ENCODE results near the gene CTU1. TPM values are rescaled to one million over a fixed set of nuclear protein-coding genes. Genes with fewer than 3 reads are reported as not detected.

The CTU1 gene
- polyA plus RNA-seq, 12 donors = 1.1 to 5.1 (median 2.2) TPM; not detected in 1

DNA sequence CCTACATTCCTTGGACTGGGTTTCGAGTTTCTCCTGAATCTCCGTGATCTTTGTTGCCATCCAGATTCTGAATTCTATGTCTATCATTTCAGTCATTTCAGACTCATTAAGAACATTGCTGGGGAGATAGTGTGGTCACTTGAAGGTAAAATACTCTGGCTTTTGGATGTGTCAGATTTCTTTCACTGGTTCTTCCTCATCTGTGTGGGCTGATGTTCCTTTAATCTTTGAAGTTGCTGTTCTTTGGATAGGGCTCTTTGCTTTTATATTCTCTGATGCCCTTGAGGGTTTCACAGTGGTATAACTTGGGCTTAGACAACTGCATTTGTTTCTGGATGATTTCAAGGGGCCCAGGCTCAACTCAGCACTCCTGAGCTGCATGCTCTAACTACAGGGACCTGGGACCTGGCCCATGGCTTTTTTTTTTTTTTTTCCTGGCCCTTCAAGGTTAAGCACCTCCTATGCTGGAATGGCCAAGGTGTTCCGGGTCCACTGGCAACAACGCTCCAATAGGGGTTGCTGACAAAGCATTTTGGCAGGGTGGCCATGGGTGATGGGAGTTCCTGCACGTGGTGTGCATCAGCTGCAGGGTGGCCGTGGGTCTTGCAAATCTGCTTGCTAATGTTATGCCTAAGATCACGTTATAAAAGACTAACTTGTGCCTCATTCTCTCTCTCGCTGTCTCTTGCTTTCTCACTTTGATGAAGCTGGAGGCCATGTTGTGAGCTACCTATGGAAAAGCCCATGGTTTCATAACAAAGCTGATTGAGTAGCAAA, 28.0 kb upstream of the CTU1 start:
- no peak for DNase-seq

DNA sequence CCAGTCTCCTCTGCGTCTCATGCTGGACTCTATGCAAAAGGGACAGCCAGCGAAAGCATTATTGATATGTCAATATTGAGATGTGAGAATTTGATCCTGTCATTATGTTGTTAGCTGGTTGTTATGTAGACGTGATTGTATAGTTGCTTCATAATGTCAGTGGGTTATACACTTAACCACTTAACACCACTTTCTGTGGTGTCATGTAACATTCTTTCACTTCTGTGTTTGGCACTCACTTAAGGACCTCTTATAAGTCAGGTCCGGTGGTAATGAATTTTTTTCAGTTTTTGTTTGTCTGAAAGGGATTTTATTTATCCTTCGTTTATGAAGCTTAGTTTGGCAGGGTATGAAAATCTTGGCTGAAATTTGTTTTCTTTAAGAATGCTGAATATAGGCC, 26.8 kb upstream of the CTU1 start:
- no peak for DNase-seq

DNA sequence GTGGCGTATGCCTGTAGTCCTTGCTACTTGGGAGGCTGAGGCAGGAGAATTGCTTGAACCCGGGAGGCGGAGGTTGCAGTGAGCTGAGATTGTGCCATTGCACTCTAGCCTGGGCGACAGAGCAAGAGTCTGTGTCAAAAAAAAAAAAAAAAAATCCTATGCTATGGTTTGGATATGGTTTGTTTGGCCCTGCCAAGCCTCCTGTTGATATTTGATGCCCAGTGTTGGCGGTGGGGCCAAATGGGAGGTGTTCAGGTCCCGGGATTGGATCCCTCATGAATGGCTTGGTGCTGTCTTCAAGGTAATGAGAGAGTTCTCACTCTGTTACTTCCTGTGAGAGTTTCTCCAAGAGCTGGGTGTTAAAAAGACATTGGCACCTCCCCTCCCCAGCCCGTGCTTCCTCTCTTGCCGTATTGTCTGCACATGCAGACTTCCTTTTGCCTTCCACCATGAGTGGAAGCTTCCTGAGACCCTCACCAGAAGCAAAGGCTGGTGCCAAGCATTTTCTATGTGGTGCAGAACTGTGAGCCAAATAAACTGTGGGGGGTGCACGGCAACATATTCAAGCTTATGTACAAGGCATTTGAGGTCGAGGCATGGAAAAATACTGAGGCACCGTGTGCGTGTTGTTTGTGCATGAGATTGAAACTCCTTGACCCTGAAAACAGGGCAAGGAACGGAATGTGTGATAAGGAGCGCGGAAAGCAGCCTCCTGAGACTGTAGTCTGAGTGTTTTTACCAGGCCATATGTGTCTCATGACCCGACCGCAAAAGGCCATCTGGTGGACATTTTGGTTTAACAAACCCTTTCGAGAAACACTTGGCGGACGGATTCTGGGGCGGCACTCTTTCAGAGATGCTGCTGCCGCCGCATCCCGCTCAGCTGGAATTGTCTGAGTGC, 23.8 kb upstream of the CTU1 start:
- DNase-seq = no peak

DNA sequence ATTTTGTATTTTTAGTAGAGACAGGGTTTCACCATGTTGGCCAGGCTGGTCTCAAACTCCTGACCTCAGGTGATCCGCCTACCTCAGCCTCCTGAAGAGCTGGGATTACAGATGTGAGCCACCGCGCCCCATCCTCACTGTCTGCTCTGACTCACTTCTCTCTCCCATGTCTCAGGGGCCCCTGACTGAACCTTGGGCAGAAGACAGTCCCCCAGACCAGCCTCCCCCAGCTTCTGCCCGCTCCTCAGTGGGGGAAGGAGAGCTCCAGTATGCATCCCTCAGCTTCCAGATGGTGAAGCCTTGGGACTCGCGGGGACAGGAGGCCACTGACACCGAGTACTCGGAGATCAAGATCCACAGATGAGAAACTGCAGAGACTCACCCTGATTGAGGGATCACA, 21.5 kb upstream of the CTU1 start:
- no peak for DNase-seq

DNA sequence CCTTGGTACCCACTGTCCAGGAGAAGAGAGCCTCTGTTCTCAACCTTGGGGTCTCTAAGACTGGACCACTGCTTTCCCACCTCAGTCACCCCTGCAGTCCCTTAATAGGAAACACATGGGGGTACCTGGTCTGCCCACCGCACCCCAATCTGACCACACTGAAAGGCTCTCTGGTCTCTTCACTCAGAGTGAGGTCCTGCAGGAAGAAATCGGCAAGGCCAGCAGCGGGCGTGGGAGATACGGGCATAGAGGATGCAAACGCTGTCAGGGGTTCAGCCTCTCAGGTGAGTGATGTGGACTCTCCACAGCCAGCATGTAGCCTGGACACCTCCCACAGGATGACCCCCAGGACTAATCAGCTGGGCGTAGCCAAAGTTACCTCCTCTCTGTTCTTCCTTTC, 20.0 kb upstream of the CTU1 start:
- no peak for DNase-seq

DNA sequence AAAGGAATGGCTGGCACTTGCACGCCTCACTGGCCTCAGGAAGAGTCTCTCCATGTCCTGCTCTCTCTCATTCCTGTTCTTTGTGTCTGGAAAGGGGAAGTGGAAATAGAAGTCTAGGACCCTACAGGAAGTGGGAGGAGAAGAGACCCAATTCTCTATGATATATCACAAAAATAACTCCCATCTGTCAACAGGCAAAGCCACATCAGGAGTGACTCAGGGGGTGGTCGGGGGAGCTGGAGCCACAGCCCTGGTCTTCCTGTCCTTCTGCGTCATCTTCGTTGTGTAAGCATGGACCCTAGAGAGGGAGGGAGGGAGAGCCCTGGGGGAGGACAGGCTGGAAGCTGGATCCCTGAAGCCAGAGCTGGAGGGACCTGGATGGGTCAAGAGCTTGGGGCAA, 19.5 kb upstream of the CTU1 start:
- no peak for DNase-seq

DNA sequence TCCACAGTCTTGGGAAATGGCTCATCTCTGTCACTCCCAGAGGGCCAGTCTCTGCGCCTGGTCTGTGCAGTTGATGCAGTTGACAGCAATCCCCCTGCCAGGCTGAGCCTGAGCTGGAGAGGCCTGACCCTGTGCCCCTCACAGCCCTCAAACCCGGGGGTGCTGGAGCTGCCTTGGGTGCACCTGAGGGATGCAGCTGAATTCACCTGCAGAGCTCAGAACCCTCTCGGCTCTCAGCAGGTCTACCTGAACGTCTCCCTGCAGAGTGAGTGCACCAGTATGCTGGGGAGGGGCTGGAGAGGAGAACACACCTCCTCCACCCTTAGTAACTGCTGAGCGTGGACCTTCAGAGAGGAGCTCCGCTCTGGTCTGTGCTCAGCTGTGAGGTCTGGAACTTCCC, 18.8 kb upstream of the CTU1 start:
- no peak for DNase-seq

DNA sequence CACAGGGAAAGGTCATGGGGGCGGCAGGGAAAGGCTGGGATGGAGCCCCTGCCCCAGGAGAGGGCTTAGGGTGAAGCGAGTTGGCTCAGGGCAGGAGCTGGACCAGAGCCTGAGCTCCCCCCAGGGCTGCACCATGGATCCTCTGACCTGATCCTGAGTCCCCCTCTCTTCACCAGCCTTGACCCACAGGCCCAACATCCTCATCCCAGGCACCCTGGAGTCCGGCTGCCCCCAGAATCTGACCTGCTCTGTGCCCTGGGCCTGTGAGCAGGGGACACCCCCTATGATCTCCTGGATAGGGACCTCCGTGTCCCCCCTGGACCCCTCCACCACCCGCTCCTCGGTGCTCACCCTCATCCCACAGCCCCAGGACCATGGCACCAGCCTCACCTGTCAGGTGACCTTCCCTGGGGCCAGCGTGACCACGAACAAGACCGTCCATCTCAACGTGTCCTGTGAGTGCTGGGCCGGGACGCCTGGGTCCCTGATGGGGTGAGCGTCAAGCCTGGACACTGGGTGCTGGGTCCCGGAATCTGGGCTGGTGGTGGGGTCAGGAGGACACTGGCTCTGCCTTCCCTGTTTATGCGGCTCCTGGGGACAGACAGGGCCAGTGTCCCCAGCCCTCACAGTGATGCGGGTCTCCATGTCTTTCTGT, 17.3 kb upstream of the CTU1 start:
- DNase-seq = no peak

DNA sequence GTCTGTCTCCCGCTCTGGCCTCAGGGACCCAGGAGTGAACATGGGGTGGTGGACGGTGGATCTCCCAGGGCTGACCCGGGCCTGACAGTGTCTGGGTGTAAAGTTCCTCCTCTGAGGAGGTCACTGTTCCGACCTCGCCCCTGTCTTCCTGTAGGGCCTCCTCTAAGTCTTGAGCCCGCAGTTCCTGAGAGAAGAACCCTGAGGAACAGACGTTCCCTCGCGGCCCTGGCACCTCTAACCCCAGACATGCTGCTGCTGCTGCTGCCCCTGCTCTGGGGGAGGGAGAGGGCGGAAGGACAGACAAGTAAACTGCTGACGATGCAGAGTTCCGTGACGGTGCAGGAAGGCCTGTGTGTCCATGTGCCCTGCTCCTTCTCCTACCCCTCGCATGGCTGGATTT, 16.5 kb upstream of the CTU1 start, which contains the start of gene SIGLEC9:
Gene SIGLEC9, plus strand, starts transcription at position 178 of the 400 bp plus-strand sequence. Its CDS starts 69 bp downstream, at position 247.
- no peak for DNase-seq

DNA sequence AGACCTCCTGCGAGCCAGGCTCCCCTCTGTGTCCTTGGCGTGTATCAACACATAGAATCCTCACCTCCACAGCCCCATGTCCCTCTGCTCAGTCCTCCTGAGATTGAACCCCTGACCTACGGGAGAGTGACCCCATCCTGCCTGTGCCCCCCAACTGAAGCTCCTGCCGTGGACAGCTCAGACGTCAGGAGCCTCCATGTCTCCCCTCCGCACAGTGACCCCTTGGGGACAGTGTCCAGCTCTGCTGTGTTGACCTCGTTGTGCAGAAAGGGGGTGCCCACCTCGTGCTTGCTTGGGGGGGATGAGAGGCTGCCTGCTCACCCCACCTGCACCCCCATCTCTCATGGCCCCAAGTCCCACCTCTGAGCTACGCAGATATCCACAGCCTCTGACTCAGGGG, 16.0 kb upstream of the CTU1 start:
- no peak for DNase-seq

DNA sequence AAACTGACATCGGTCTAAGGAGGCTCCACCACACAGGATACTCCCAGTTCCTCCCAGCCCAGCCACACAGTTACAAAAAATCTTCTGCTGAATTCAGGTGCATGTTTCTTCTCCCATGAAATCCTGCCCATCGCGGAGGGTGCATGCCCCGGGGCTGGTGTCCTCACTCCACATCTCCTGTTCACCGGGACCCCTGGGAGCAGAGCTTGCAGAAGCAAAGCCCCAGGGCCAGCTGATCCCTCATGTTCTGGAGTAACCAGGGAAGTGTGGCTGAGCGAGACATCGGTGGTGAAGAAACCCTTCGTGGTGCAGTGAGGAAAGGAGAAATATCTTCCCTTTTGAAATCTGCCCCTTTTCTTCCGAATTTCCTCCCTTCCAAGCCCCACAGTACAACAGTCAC, 15.6 kb upstream of the CTU1 start:
- DNase-seq = no peak

DNA sequence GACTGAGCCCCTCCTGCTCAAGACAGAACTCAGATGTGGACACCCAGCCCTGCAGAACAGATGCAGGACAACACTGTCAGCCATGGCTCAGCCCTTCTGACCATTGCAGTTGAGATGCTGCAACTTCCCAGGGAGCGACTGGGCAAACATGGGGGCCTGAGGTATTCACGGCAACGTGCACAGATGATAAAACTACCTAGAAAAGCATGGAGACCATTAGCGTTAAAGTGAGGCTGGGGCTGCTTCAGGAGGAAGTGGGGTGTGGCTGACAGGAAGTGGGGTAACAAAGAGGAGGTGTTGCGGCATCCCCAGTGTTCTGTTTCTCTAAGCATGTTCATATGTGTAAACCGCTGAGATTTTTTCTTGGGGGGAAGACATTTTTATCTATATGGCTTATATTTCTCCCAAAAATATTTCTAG, 15.2 kb upstream of the CTU1 start:
- DNase-seq = no peak

DNA sequence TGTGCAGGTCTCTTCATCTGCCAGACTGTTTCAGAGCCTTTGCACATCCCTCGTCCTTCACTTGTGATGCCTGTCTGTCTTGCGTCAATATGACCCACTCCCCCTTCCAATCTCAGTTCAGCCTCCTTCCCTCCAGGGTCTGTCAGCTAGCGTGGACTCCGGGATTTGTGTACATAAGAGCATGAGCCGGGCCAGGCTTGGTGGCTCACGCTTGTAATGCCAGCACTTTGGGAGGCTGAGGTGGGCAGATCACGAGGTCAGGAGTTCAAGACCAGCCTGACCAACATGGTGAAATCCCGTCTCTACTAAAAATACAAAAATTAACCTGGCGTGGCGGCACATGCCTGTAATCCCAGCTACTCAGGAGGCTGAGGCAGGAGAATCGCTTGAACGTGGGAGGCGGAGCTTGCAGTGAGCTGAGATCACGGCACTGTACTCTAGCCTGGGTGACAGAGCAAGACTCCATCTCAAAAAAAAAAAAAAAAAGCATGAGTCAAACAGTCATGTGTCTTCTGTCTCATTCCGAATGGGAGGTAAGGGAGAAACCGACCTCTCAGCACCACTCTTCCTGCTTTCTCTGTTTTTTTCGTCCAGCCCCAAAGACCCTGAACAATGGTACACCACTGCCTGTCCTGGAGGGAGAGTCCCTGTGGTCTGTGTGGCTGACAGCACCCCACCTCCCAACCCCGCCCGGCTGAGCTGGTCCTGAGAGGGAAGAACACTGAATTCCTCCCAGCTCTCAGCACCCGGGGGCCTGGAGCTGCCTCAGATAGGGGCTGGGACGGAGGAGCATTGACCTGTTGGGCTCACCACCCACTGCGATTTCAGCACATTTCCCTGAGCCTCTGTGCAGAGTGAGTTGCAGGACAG, 14.1 kb upstream of the CTU1 start:
- no peak for DNase-seq

DNA sequence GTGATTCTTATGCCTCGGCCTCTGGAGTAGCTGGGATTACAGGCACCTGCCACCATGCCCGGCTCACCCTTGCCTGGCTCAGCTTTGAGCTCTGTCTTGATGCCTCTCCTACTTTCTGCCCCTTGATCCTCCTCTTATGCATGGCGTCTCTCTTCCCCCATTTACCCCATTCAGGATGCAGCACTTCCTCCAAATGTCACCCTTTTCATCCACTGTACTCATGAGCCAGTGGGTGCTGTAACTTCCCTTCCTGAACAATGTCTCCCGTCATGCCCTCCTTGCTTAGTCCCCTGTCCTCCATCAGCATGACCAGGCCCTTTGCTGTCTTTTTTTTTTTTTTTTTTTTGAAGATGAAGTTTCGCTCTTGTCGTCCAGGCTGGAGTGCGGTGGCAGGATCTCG, 13.0 kb upstream of the CTU1 start:
- no peak for DNase-seq

DNA sequence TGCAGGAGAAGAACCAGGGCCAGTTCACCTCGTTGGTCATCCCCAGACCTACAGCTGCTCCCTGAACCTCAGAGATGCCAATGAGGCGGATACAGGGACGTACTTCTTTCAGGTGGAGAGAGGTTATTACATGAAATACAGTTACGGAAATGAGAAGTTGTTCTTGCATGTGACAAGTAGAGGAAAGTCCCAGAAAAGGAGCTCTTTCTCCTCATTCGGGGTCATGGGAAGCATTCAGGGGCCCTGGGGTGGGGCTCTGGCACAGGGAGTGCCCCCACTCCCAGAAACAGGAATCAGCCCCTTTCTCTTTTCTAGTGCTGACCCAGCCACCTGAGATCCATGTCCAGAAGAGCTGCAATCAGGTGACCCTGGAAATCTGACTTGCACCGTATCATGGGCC, 12.0 kb upstream of the CTU1 start:
- no peak for DNase-seq

DNA sequence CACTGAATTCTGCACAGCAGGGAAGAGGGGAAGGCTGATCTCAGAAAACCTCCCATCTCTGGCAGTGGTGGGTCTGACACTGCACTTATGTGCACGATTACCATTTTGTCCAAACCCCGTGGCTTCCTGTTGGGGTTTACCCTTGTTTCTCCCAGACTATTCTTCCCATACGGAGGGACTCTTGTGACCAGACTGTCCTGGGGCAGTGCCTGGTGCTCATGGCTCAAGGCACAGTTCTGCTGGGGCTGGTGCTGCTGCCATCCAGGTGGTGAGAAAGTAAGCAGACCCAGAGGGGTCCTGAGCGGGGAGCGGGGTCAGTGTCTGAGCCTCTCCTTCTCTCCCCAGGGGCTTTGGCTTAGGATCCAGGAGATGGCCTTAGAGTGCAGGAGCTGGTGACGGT, 11.4 kb upstream of the CTU1 start:
- DNase-seq = no peak

DNA sequence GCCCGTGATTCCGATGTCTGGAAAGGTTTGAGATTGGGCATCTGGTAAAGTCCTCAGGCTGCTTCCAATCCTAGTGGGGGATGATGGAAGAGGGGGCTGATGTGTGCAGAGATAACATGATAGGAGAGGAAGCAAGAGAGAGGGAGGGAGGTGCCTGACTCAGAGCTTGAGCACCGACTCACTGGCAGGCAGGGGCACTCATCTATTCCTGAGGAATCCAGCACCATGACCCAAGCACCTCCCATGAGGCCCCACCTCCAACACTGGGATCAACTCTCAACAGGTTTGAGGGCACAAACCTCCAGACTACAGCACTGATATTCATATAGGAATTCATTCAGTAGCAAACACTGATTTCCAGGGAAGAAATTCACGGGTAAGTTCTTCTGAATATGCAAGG, 10.9 kb upstream of the CTU1 start:
- no peak for DNase-seq

DNA sequence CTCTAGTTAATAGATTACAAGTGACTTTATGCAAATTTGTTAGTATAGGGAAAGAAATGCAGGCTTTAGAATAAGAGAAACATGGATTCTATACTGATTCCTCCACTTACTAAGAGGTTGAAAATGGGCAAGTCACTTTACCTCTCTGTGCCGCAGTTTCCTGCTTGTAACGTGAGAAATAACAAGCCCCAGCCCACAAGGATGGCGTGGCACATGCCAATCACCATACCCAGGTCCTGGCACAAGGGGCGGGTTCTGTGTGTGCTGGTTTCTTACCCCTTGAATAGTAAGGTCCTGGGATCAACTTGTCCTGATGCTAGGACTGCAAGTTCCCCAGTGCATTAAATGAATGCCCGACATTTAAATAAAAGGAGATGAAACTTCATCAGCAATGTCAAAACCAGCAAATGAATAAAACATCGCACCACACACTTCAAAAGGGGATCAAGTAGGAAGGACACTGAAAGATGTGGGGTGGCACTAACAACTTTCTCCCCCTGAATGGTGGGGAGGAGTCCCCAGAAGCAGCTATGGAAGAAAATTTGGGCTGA, 8.6 kb upstream of the CTU1 start:
- no peak for DNase-seq

DNA sequence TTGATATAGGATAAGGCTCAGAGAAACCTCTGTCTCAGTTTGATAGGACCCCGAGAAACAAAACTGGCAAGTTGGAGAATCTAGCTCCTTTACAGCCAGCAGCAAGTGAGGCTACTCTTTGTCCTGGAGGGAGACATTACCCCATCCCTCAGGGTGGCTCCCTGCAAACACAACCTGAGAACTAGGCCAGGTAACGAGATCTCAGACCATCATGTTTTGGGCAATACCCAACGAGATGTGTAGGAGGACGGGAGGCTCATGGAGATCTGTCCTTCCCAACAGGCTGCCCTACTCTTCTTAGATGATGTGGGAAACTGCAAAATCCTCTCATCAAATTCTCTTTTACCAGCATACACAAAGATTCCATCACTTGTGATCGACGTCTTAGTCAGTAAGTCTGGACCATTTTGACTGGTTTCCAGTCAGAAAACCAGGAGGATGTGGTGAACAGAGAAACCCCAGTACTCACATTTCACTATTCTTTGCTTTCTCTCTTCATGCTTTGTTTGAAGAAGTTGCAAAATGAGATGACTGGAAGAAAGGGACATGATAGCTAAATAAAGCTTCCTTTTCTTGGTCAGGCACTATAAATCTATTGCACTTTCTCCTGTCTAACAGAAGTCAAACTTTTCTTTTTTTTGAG, 6.0 kb upstream of the CTU1 start:
- no peak for DNase-seq

DNA sequence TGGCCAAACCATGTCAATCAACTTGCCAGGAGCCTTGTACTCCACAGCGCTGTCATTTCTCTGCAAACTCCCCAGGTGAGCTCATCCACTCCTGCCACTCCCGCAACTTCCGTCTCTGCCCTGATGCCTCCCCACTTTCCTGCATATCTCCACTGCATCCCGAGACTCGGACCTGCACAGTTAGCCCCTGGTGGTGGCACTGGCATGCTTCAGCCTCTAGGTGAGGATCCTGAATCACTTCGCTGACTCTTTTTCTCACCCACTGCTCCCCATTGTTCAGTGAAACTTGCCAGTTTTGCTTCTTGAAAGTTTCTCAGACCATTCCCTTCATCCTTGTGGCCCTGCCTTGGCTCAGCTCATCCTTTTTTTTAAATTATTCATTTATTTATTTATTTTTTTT, 3.4 kb upstream of the CTU1 start:
- no peak for DNase-seq

DNA sequence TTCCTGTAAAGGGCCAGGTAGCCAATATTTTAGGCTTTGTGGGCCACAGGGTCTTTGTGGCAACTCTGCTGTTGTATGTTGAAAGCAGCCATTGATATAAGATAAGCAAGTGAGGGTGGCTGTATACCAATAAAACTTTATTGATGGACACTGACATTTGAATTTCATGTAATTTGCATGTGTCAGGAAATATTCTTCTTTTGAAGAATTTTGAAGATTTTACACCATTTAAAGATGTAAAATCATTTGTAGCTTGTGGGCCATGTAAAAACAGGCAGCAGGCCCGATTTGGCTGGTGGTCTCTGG, 2.4 kb upstream of the CTU1 start:
- no peak for DNase-seq

All from muscle of arm (tissue), 12 donors.